Skeletal muscle tissue (tissue), 4 donors: ENCODE measurements around the gene SPG7. TPM values are rescaled to one million over a fixed set of nuclear protein-coding genes. Genes with fewer than 3 reads are reported as not detected.

Experiments used
- H3K27ac ChIP-seq: one replicate; pipeline ENCODE4 v1.7.0; 2013; ENCODE audit warnings: mild to moderate bottlenecking, low read depth, low read length, inconsistent platforms
- H3K27me3 ChIP-seq, 3 donors: one replicate each; pipeline ENCODE4 v1.7.0; 2013; ENCODE audit warnings: low read length in 3 of 3; ENCODE audit not compliant: control insufficient read depth in 3 of 3, insufficient read depth in 3 of 3
- H3K36me3 ChIP-seq, 3 donors: one replicate each; pipeline ENCODE4 v1.7.0; 2013; ENCODE audit warnings: low read length in 3 of 3; ENCODE audit not compliant: control insufficient read depth in 3 of 3, insufficient read depth in 3 of 3
- H3K4me1 ChIP-seq, 3 donors: one replicate each; pipeline ENCODE4 v1.7.0; 2013; ENCODE audit warnings: low read length in 3 of 3, mild to moderate bottlenecking in 3 of 3; ENCODE audit not compliant: control insufficient read depth in 3 of 3, insufficient read depth in 3 of 3
- H3K4me3 ChIP-seq, 3 donors: one replicate each; pipeline ENCODE4 v1.7.0; 2013; ENCODE audit warnings: low read length in 3 of 3
- H3K9ac ChIP-seq, 3 donors: one replicate each; pipeline ENCODE4 v1.7.0; 2013; ENCODE audit warnings: low read length in 3 of 3, mild to moderate bottlenecking in 3 of 3, moderate library complexity in 2 of 3, low read depth in 1 of 3
- H3K9me3 ChIP-seq, 3 donors: one replicate each; pipeline ENCODE4 v1.7.0; 2013; ENCODE audit warnings: low read length in 3 of 3; ENCODE audit not compliant: control insufficient read depth in 3 of 3
- total RNA-seq: library from RNA; depleted of rRNA; stranded (reverse); fragments of >200 nt; gene quantifications from one replicate; pipeline ENCODE4 v1.2.3, GENCODE V29; 2014
- donor health status: Osteomylitis.

The SPG7 gene
- total RNA-seq, 1 donor from 2014 or later = 83.0 TPM

DNA sequence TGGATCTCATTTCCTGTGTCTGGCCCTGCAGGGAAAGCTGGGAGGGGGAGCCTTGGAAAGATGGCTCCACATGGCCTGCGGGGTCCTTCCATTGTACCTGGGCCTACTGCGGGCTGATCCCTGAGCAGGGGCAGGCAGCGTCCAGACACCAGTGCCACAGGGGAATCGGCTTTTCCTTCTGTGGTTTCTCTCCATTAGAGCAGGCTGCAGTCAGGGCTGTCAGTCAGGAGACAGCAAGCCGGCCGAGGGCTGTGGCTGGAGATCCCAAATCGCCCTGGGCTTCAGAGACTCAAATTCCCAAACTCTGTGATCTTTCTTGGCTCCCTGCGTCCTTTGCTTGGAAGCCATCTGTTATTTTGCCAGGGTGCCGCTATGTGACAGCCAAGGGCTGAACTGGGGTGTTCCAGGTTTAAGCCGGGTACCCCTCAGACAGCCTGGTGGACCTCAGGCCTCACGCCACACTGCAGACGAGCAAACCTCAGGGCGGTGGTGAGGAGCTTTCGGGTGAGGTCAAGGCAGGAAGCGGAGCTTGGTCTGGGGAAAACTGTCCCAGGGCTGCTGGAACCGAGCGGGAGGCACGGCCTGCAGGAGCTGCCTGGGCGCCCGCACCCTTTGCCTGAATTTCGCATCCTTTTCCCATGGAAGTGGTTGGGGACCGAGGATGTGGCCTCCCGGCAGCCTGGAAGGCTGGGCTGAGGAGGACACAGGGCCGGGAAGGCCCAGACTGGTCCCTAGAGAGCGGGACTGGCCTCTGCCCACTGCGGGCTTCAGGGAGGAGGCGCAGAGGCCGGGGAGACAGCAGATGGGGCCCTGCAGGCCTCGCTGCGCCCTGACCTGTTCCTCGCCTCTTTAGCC lies 65.8 kb downstream of the SPG7 start:
- Histone ChIP-seq H3K36me3 (no peaks in the 10 kb centered on the region), H3K4me1 (peaks cover 5 to 7% (median 5%) of the 10 kb centered on the region in 3 donors), H3K27ac (no peak overlapping the region), H3K27me3 (peaks cover 55 to 76% (median 71%) of the 10 kb centered on the region in 3 donors), H3K9me3 (no peaks in the 10 kb centered on the region), H3K4me3 (no peak overlapping the region), H3K9ac (peak overlapping the region in 1 of 3 donors; percentile 45)

- Histone ChIP-seq H3K9me3 (no peaks in the 10 kb centered on the region), H3K9ac (peak overlapping the region in 1 of 3 donors; percentile 45), H3K36me3 (no peaks in the 10 kb centered on the region), H3K27ac (no peak overlapping the region), H3K27me3 (peaks cover 51 to 69% (median 64%) of the 10 kb centered on the region in 3 donors), H3K4me3 (no peak overlapping the region), H3K4me1 (peaks cover 5 to 7% (median 5%) of the 10 kb centered on the region in 3 donors)
Observed at GRCh38 chr16:89574681-89575246, 66.6 kb downstream of the SPG7 start.

DNA sequence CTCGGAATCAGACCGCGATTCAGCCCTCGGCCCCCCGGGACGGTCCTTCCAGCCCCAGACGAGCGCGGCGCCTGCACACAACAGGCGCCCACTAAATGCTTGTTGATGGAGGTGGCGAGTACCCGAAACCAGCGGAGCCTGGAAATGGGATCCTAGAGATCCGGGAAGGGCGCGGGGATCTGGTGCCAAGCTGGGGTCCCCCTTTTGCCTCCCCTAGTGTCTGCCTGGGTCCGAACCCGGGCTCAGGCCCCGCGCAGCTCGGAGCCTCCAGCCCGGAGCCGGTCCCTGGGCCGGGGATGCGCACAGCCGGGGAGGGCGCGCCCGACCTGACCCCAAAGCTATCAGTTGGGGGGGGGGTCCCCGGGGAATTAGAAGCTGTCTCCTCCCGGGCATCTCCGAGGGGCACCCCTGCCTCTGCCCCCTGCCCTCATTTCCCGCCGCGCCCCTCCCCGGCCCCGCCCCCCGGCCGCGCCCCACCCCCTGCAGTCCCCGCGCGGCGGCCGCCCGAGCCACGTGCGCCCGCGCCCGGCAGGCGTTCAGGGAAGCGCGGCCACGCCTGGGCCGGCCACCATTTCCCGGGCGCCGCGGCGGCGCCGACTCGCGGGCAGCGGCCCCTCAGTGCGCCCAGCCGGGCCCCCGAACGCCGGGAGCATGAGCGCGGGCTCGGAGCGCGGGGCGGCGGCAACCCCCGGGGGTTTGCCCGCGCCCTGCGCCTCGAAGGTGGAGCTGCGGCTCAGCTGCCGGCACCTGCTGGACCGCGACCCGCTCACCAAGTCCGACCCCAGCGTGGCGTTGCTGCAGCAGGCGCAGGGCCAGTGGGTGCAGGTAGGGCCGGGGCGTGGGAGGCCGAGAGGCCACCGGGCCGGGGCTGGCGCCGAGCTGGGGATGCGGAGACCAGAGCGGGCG lies 67.3 kb downstream of the SPG7 start, which contains the start of gene CPNE7:
TSS of gene CPNE7 (plus strand) at position 512 of the 906 bp plus-strand sequence. CDS start at position 652, 140 bp downstream.
- H3K27me3 ChIP-seq = peaks cover 44 to 62% (median 57%) of the 10 kb centered on the region in 3 donors
- H3K4me3 ChIP-seq = no peak within 1 kb of the TSS
- H3K4me1 ChIP-seq = peaks cover 5 to 7% (median 5%) of the 10 kb centered on the region in 3 donors
- H3K9ac ChIP-seq = peak within 1 kb of the TSS in 1 of 3 donors; percentile 45
- no peak within 1 kb of the TSS for H3K27ac ChIP-seq
- H3K36me3 ChIP-seq = no peaks in the 10 kb centered on the region
- H3K9me3 ChIP-seq = no peaks in the 10 kb centered on the region

- Histone ChIP-seq H3K27me3 (peaks cover 40 to 59% (median 52%) of the 10 kb centered on the region in 3 donors), H3K9me3 (peaks cover 0 to 3% (median 0%) of the 10 kb centered on the region in 3 donors), H3K4me1 (peaks cover 5 to 7% (median 5%) of the 10 kb centered on the region in 3 donors), H3K9ac (no peak overlapping the region), H3K4me3 (no peak overlapping the region), H3K27ac (no peak overlapping the region), H3K36me3 (no peaks in the 10 kb centered on the region)
Observed at GRCh38 chr16:89576153-89577054, 68.2 kb downstream of the SPG7 start.

DNA sequence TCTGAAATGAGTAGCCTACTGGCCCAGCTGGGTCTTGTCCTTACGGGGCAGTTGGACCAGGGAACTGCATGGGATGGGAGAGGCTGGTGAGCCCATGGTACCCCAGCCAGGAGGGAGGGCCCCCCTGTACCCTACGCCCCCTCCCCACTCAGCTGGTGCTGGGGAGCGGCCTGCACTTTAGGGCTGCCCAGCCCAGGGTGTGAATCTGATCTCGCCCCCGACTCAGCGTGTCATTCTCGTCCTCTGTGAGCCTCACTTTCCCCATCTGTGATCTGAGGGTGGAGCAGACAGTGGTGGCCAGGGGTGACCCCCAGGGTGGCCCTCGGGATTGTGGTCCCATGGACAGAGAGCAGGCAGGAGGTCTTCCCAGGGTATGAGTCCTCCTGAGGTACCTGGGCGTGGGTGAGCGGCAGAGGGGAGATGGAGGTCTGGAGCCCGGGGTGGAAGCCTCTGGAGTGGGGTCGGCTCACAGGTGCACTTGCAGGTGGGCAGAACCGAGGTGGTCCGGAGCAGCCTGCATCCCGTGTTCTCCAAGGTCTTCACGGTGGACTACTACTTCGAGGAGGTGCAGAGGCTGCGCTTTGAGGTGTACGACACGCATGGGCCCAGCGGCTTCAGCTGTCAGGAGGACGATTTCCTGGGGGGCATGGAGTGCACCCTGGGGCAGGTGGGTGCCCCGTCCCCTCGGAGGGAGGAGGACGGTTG lies 69.0 kb downstream of the SPG7 start:
- H3K4me1 ChIP-seq = peaks cover 5 to 7% (median 7%) of the 10 kb centered on the region in 3 donors
- H3K36me3 ChIP-seq = no peaks in the 10 kb centered on the region
- H3K27ac ChIP-seq = no peak overlapping the region
- H3K4me3 ChIP-seq = no peak overlapping the region
- peaks cover 32 to 51% (median 45%) of the 10 kb centered on the region in 3 donors for H3K27me3 ChIP-seq
- H3K9ac ChIP-seq = no peak overlapping the region
- H3K9me3 ChIP-seq = peaks cover 0 to 3% (median 0%) of the 10 kb centered on the region in 3 donors

- peaks cover 18 to 36% (median 29%) of the 10 kb centered on the region in 3 donors for H3K27me3 ChIP-seq
- peaks cover 1 to 6% (median 5%) of the 10 kb centered on the region in 3 donors for H3K4me1 ChIP-seq
- H3K9ac ChIP-seq = no peak overlapping the region
Observed at GRCh38 chr16:89579351-89579750, 71.1 kb downstream of the SPG7 start.

GRCh38 chr16:89581045-89581695 lies 73.0 kb downstream of the SPG7 start:
- Histone ChIP-seq H3K27me3 (peaks cover 12 to 25% (median 13%) of the 10 kb centered on the region in 3 donors), H3K27ac (no peak overlapping the region), H3K4me3 (no peak overlapping the region), H3K9me3 (peaks cover 0 to 3% (median 0%) of the 10 kb centered on the region in 3 donors), H3K4me1 (peaks cover 0 to 3% (median 0%) of the 10 kb centered on the region in 3 donors), H3K9ac (no peak overlapping the region), H3K36me3 (no peaks in the 10 kb centered on the region)

More at GRCh38 chr16:89579351-89579750, 71.1 kb downstream of the SPG7 start:
- H3K9me3 ChIP-seq = peaks cover 0 to 3% (median 0%) of the 10 kb centered on the region in 3 donors
- no peak overlapping the region for H3K4me3 ChIP-seq
- H3K36me3 ChIP-seq = no peaks in the 10 kb centered on the region
- no peak overlapping the region for H3K27ac ChIP-seq

DNA sequence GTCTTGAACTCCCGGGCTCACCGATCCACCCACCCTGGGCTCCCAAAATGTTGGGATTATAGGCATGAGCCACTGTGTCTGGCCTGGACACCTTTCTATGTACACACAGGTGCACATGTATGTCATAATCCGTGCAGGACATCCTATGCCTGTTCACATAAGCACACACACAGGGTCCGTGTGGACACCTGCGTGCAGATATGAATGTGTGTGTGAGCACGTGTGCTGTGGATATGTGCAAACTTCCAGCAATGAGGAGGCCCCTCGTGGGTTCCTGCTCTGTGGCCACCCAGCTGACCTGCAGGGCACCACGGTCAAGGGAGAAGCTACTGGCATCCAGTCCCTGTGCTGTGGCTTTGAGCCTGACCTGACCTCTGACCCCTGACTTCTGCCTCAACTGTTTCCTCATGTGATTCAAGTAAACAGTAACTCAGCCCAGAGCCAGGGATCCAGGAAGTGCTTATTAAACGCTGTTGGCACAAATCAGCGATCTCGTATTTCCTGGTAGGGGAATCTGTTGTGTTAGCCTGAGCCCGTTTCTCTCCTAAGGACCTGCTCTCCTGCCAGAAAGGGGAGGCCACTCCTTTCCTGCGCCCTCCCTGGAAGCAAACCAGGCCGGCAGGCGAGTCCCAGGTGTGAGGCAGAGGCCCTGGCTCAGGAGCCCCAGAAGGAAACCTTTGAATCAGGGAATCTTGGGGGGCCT lies 73.8 kb downstream of the SPG7 start:
- peaks cover 0 to 3% (median 0%) of the 10 kb centered on the region in 3 donors for H3K9me3 ChIP-seq
- peaks cover 0 to 3% (median 0%) of the 10 kb centered on the region in 3 donors for H3K4me1 ChIP-seq
- no peaks in the 10 kb centered on the region for H3K36me3 ChIP-seq
- no peak overlapping the region for H3K9ac ChIP-seq
- H3K27me3 ChIP-seq = peaks cover 8 to 19% (median 10%) of the 10 kb centered on the region in 3 donors
- H3K27ac ChIP-seq = no peak overlapping the region
- H3K4me3 ChIP-seq = no peak overlapping the region
